DND-41 (cell line): ENCODE measurements around the gene TTK.

Experiments used
- ATAC-seq: fragments of 200-7000 bp; cut with Tn5 transposase; 3 replicates; pipeline ENCODE4 v1.9.1; 2021; ENCODE audit warnings: low read depth; ENCODE audit not compliant: insufficient read depth
- DNase-seq: peaks from one replicate; pipeline ENCODE4 v3.0.0-alpha.2; 2020
- H2AFZ ChIP-seq: 2 replicates; pipeline ENCODE4 v1.6.0; 2012; ENCODE audit warnings: low read depth, low read length
- H3K27ac ChIP-seq: 2 replicates; pipeline ENCODE4 v1.5.1; 2012; ENCODE audit warnings: low read length, inconsistent platforms
- H3K27me3 ChIP-seq: fragments of 200-600 bp; sonication (generic); 2 replicates; pipeline ENCODE4 v1.6.0; 2012; ENCODE audit warnings: low read length, mild to moderate bottlenecking, inconsistent platforms; ENCODE audit not compliant: insufficient read depth, poor library complexity
- H3K36me3 ChIP-seq: 2 replicates; pipeline ENCODE4 v1.5.1; 2012; ENCODE audit warnings: low read length, inconsistent platforms; ENCODE audit not compliant: insufficient read depth
- H3K4me1 ChIP-seq: 2 replicates; pipeline ENCODE4 v1.5.1; 2012; ENCODE audit warnings: mild to moderate bottlenecking, low read length; ENCODE audit not compliant: insufficient read depth
- H3K4me2 ChIP-seq: 2 replicates; pipeline ENCODE4 v1.6.0; 2012; ENCODE audit warnings: mild to moderate bottlenecking, moderate library complexity, low read length, inconsistent platforms; ENCODE audit not compliant: insufficient read depth
- H3K4me3 ChIP-seq, 2 experiments: fragments of 200-600 bp in 1 of 2; shearing (Covaris generic) in 1 of 2; 2 replicates each; pipeline ENCODE4 v1.5.1; 2012 to 2016; ENCODE audit warnings: inconsistent platforms in 2 of 2, low read length in 2 of 2, mild to moderate bottlenecking in 2 of 2, low read depth in 1 of 2, moderate library complexity in 1 of 2
- H3K79me2 ChIP-seq: 2 replicates; pipeline ENCODE4 v1.6.0; 2012; ENCODE audit warnings: low read length, inconsistent platforms; ENCODE audit not compliant: insufficient read depth
- H3K9ac ChIP-seq: 2 replicates; pipeline ENCODE4 v1.6.0; 2012; ENCODE audit warnings: low read depth, mild to moderate bottlenecking, inconsistent platforms, low read length, moderate library complexity
- H3K9me3 ChIP-seq: 2 replicates; pipeline ENCODE4 v1.5.1; 2012; ENCODE audit warnings: low read length, moderate library complexity, mild to moderate bottlenecking, inconsistent platforms; ENCODE audit not compliant: insufficient read depth, severe bottlenecking
- H4K20me1 ChIP-seq: 2 replicates; pipeline ENCODE4 v1.6.0; 2012; ENCODE audit warnings: low read length; ENCODE audit not compliant: insufficient read depth
- EZH2 ChIP-seq: IDR thresholded peaks from 3 replicates; pipeline ENCODE4 v1.6.1; 2012; ENCODE audit warnings: borderline replicate concordance, low read depth, mild to moderate bottlenecking, moderate library complexity, low read length, inconsistent platforms; ENCODE audit not compliant: severe bottlenecking
- TF ChIP-seq, protein P1 (sequence below): IDR thresholded peaks from 2 replicates; pipeline ENCODE4 v1.5.1; 2012; ENCODE audit warnings: borderline replicate concordance, low read length, moderate library complexity, mild to moderate bottlenecking; ENCODE audit not compliant: poor library complexity, severe bottlenecking; ENCODE audit errors: extremely low read depth

Gene TTK

DNA sequence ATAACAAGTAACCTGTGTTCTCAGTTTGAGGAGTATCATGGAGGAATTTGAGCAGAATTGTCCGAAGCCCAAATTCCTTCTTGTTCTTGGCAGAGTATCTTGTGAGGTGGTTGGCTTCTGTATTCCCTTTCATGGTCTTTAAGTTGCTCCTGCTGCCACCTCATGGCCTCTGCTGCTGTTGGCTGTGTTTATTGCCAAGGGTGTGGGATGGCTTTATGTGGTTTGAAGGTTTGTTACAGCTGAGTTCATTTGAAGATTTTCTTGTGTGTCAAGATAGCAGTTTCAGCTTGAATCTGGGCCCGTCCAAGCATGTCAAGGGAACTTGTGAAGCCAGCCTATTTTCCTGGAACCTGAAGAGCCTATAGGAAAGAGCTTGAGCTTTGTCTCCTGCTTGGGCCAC is 20.2 kb upstream of the TTK start:
- Histone ChIP-seq H4K20me1 (no peaks in the 10 kb centered on the region), H3K4me3 (no peak overlapping the region), H3K9me3 (no peaks in the 10 kb centered on the region), H3K4me2 (peak overlapping the region; percentile 6; the same call in 1 of the 2 replicates), H3K27me3 (no peaks in the 10 kb centered on the region), H3K9ac (peak overlapping the region; percentile 21), H3K27ac (peak overlapping the region; percentile 53), H3K79me2 (no peaks in the 10 kb centered on the region), H2AFZ (peak overlapping the region; percentile 16), H3K36me3 (no peaks in the 10 kb centered on the region), H3K4me1 (peaks cover 26% of the 10 kb centered on the region)
- ATAC-seq (peak; percentile 98), DNase-seq (peak; percentile 83)
- TF ChIP-seq, protein P1, sequence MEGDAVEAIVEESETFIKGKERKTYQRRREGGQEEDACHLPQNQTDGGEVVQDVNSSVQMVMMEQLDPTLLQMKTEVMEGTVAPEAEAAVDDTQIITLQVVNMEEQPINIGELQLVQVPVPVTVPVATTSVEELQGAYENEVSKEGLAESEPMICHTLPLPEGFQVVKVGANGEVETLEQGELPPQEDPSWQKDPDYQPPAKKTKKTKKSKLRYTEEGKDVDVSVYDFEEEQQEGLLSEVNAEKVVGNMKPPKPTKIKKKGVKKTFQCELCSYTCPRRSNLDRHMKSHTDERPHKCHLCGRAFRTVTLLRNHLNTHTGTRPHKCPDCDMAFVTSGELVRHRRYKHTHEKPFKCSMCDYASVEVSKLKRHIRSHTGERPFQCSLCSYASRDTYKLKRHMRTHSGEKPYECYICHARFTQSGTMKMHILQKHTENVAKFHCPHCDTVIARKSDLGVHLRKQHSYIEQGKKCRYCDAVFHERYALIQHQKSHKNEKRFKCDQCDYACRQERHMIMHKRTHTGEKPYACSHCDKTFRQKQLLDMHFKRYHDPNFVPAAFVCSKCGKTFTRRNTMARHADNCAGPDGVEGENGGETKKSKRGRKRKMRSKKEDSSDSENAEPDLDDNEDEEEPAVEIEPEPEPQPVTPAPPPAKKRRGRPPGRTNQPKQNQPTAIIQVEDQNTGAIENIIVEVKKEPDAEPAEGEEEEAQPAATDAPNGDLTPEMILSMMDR, result peak; percentile 93
- no peak for TF ChIP-seq EZH2

DNA sequence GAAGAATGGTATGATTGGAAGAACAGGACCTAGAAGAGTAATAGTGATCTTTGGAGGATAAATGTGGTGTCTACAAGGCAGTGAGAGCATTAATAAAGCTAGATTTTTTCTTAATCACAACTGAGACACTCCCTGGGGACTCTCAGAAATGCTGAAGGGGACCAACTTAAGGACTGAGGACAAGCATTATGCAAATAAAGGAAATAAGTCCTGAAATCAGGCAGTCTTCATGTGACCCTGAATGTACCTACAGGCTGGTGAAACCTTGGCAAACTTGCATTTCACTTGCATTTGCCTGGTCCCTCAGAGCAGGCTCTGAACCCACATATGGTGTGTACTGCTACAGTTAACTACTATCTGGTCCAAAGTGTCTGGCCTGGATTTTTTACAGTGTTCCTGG is 19.3 kb upstream of the TTK start:
- Histone ChIP-seq H3K27me3 (no peaks in the 10 kb centered on the region), H2AFZ (peak overlapping the region; percentile 16), H3K9ac (peak overlapping the region; percentile 21; the same call in 1 of the 2 replicates), H3K4me3 (no peak overlapping the region), H3K9me3 (no peaks in the 10 kb centered on the region), H4K20me1 (no peaks in the 10 kb centered on the region), H3K79me2 (no peaks in the 10 kb centered on the region), H3K4me2 (no peak overlapping the region), H3K36me3 (no peaks in the 10 kb centered on the region), H3K27ac (peak overlapping the region; percentile 53), H3K4me1 (peaks cover 26% of the 10 kb centered on the region)
- TF ChIP-seq, protein P1, result no peak
- TF ChIP-seq EZH2, result no peak
- DNase-seq (no peak), ATAC-seq (no peak)

- peak overlapping the region; percentile 29; the same call in 1 of the 2 replicates for H2AFZ ChIP-seq
- TF ChIP-seq, protein P1, result no peak
- no peak for TF ChIP-seq EZH2
- DNase-seq (no peak), ATAC-seq (no peak)
- no peaks in the 10 kb centered on the region for H3K27me3 ChIP-seq
- H3K9ac ChIP-seq, result no peak overlapping the region
- no peaks in the 10 kb centered on the region for H4K20me1 ChIP-seq
- H3K4me1 ChIP-seq, result peaks cover 13% of the 10 kb centered on the region
- H3K27ac ChIP-seq, result no peak overlapping the region
- H3K4me3 ChIP-seq, result no peak overlapping the region
- no peaks in the 10 kb centered on the region for H3K9me3 ChIP-seq
- H3K36me3 ChIP-seq, result no peaks in the 10 kb centered on the region
- no peak overlapping the region for H3K4me2 ChIP-seq
- H3K79me2 ChIP-seq, result no peaks in the 10 kb centered on the region
These were observed 14.8 kb upstream of the TTK start for GRCh38 chr6:79989641-79990040.
